Brain microvascular endothelial cell (primary cell): ENCODE results near the gene UBE2N.
A peak's percentile ranks its signal among the peaks of the same experiment; 100 is the strongest.

ENCODE experiments used
- DNase-seq: peaks from one replicate; pipeline ENCODE4 v3.0.0-alpha.2; 2020
- H3K27ac ChIP-seq: fragments of 250-450 bp; sonication (Bioruptor Pico); 2 replicates; pipeline ENCODE4 v1.5.1; 2020; ENCODE audit warnings: mild to moderate bottlenecking, moderate library complexity
- H3K27me3 ChIP-seq: fragments of 250-450 bp; sonication (Bioruptor Pico); replicated peaks from 2 replicates; pipeline ENCODE4 v1.5.1; 2020; ENCODE audit warnings: mild to moderate bottlenecking
- H3K36me3 ChIP-seq: fragments of 250-450 bp; sonication (Bioruptor Pico); replicated peaks from 2 replicates; pipeline ENCODE4 v1.5.1; 2020; ENCODE audit warnings: mild to moderate bottlenecking
- H3K4me3 ChIP-seq: 2 replicates; pipeline ENCODE4 v1.5.1; 2011; ENCODE audit warnings: low read depth, mild to moderate bottlenecking, control low read depth, low read length, moderate library complexity
- CTCF ChIP-seq: IDR thresholded peaks from 2 replicates; pipeline ENCODE4 v1.5.1; 2011; ENCODE audit warnings: low read depth, mild to moderate bottlenecking, moderate library complexity, low read length, control low read depth, inconsistent platforms; ENCODE audit errors: missing control alignments
- in situ Hi-C: cut with HindIII; loops from 2 replicates; pipeline ENCODE4 v1.10.0; 2017; ENCODE audit warnings: low sequenced_read_pairs, low pct_ligation_motif_present

The UBE2N gene

GRCh38 chr12:93361151-93361919 is 80.4 kb downstream of the UBE2N start:
- no peak for DNase-seq
- H3K4me3 ChIP-seq = no peak overlapping the region
- no peak for TF ChIP-seq CTCF
- H3K27me3 ChIP-seq = no peaks in the 10 kb centered on the region
- in situ Hi-C loops = no loop called here
- no peak overlapping the region for H3K27ac ChIP-seq
- no peaks in the 10 kb centered on the region for H3K36me3 ChIP-seq

- no peak for DNase-seq
- H3K27me3 ChIP-seq = no peaks in the 10 kb centered on the region
- H3K4me3 ChIP-seq = no peak overlapping the region
- H3K27ac ChIP-seq = no peak overlapping the region
- in situ Hi-C loops = no loop called here
- H3K36me3 ChIP-seq = no peaks in the 10 kb centered on the region
- no peak for TF ChIP-seq CTCF
These were observed 81.1 kb downstream of the UBE2N start for GRCh38 chr12:93360688-93361087.

GRCh38 chr12:93358821-93359220 is 82.9 kb downstream of the UBE2N start:
- Histone ChIP-seq H3K27ac (no peak overlapping the region), H3K27me3 (no peaks in the 10 kb centered on the region), H3K4me3 (no peak overlapping the region), H3K36me3 (no peaks in the 10 kb centered on the region)
- no peak for TF ChIP-seq CTCF
- no peak for DNase-seq
- in situ Hi-C loops = no loop called here

- TF ChIP-seq CTCF = no peak
- Histone ChIP-seq H3K4me3 (no peak overlapping the region), H3K27me3 (no peaks in the 10 kb centered on the region), H3K36me3 (no peaks in the 10 kb centered on the region), H3K27ac (no peak overlapping the region)
- in situ Hi-C loops = no loop called here
- DNase-seq = no peak
These were observed 83.7 kb downstream of the UBE2N start for GRCh38 chr12:93358058-93358457.

GRCh38 chr12:93356214-93356613 is 85.5 kb downstream of the UBE2N start:
- Histone ChIP-seq H3K36me3 (no peaks in the 10 kb centered on the region), H3K27me3 (no peaks in the 10 kb centered on the region), H3K27ac (no peak overlapping the region), H3K4me3 (no peak overlapping the region)
- in situ Hi-C loops = no loop called here
- no peak for DNase-seq
- TF ChIP-seq CTCF = peak; percentile 18
